ENCODE measurements around the gene SPATS2L.

The SPATS2L gene

DNA sequence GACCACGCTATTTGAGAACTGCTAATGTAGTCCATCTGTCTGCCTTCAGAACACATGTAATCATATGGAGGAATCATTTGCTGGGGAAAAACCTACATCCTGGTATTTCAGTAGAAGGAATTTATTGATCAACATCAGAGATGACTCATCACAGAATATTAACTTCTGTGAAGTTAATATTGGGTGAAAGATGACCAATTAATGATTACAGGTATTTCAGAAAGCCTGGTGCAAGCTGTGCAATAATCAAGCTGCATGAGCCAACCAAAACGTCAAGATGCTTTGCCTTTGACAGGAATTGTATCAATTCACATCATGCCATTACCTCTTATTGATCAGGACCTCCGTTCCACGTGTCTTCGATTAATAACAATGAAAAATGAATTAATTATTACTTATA, 9.4 kb upstream of the SPATS2L start:
- no peak for DNase-seq (ENCODE audit: low read depth)

DNA sequence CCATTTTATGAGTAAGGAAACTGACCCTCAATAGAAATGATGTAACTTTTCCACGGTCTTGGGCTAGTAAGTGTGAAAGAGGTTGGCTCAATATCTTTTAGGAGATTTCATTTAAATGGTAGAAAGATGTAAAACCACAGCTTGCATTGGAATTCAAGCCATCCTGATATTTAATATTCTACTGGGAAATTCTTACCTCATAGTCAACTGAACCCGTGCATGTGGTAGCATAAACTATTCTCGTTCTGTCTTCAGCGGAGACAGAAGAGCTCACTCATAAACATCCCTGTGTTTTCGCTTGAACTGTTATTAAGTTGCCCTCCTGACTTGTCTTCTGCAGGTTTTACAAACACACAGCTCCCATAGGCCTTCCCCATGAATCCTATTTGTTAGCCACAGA, 8.5 kb upstream of the SPATS2L start:
- no peak for DNase-seq (ENCODE audit: low read depth)

DNA sequence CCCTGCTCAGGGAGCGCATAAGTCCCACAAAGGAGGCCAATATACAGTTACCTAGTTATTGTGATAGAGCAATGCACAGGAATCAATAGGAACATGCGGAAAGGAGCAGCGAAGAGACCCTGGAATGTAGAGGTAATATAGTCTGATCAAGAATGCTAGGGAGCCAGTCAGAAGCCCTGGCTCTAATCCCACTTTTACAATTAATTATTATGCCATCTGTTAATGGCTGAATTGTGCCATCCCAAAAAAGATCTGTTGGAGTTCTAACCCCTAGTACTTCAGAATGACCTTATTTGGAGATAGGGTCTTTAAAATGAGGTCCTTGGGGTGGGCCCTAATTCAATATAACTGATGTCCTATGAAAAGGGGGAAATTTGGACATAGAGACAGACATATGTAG, 7.7 kb upstream of the SPATS2L start:
- no peak for DNase-seq (ENCODE audit: low read depth)

DNA sequence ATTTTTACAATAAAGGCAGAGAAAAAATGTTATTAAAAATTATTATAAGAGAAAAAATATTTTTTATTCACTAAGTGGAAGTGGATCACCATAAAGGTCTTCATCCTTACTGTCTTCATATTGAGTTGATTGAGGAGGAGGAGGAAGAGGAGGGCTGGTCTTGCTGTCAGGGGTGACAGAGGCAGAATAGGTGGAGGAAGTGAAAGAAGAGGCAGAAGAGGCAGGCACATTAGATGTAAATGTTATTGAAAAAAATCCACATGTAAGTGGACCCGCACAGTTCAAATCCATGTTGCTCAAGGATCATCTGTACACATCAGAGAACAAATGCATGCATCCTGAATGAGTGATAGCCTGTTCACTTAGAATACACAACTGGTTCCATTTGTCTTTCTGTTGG, 6.4 kb upstream of the SPATS2L start:
- no peak for DNase-seq (ENCODE audit: low read depth)

DNA sequence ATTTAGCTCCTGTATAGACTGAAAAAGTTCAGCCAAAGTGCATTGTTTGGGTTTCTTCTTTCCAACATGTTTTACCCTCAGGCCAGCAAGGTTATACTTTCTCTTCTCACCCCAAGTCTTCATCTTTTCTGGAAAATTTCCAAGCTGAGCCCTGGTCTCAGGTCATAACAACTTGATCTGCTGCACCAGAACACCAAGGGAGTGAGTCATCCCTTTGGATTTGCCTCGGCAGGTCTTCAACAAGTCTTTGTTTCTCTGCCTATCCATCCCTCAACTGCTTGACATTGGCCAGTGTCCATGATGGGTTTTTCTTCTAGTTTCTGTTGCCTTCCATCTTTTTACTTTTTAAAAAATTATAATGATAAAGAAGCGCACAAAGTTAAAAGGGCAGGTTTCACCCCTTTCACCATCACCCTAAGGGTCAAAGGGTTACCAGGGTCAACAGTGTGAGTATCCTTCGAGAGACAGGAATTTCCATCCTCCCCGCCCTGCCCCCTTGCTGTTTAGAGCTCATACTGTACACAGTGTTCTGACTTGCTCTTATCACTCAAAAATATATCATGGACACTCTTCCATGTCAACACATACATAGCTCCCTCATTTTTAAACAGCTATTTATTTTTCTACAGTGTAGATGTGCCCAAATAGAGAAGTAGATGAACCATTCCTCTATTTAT, 5.7 kb upstream of the SPATS2L start:
- no peak for DNase-seq (ENCODE audit: low read depth)

DNA sequence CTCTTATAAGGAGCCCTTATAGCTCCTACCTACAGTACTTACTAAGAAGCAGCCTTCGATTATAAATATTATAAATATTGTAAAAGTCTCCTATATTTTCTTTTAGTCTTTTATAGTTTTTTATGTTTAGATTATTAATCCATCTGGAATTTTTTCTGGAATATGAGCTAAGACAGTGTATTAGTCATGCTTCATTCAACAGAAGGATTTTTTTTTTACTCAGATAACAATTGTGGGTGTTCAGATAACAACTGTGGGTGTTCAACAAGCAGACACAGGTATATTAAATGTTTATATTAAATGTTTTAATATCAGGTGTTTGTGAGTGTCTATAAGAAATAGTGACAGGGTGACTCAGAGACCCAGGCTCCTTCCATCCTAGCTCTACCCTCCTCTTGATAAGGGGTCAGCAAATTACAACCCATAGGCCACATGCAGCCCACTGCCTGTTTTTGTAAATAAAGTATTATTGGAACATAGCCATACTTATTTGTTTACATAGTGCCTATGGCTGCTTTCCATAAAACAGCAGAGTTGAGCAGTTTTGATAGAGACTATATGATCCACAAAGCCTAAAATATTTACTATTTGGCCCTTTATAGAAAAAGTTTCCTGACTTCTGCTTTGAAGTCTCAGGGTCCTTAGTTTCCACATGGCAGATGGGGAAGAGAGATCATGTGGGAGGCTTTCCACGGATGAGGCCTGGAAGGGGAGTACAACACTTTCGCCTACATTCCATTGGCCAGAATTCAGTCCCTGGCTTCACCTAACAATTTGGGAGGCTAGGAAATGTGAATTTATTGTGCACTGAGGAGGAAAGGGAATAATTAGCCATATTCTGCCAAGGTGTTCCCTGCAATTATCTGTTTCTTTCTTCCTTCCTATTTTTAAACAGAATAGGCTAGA, 4.3 kb upstream of the SPATS2L start:
- no peak for DNase-seq (ENCODE audit: low read depth)

DNA sequence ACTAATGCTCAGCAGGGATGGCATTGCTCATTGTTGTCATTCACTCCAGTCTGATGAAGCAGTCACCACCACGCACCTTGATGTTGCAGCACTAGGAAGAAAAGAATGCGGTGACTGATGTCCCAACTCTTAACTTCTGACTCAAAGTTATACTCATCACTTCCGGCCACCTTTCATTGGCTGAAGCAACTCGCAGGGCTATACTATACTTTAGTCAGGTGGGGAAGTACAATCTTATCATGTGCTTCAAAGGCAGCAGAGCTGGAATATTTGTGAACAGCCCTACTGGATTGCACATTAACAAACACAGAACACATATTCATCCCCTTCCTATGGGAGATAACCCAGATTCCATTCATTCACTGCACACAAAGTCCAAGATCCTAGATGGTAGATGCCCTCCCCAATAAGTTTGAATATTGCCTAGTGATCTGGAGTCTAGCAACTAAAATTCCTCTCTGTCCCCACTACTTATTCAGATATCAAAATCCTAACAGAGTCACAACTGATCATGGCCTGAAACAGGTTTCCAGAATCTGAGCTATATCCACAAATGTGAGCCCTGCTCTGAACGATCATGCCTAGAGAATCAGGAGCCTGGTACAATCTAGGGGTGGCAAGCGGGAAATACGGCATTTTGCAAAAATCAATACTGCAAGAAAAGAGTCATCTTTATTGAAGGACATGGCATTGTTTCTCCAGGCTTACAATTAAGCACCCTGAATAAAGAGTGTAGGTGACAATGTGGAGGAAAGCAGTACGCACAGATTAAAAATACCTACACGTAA, 3.4 kb upstream of the SPATS2L start:
- DNase-seq (ENCODE audit: low read depth): no peak

DNA sequence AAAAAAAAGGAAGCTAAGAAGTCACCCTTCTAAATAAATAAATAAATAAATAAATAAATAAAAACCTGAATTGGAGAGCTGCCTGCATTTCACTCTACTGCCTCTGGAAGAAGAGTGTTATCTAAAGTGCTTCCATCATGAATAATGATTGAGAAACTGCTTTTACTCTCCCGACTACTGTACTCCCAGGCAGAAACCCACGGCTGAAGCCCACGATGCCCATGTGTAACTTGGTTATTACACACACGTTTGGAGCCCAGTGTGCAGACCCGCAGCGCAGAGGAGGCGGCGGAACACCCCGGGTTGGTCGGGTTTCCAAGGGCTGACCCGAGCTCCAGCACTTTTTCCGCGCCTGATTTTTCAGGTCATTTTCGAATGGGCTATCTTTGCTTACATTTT, 697 bp upstream of the SPATS2L start:
- DNase-seq (ENCODE audit: low read depth): no peak

DNA sequence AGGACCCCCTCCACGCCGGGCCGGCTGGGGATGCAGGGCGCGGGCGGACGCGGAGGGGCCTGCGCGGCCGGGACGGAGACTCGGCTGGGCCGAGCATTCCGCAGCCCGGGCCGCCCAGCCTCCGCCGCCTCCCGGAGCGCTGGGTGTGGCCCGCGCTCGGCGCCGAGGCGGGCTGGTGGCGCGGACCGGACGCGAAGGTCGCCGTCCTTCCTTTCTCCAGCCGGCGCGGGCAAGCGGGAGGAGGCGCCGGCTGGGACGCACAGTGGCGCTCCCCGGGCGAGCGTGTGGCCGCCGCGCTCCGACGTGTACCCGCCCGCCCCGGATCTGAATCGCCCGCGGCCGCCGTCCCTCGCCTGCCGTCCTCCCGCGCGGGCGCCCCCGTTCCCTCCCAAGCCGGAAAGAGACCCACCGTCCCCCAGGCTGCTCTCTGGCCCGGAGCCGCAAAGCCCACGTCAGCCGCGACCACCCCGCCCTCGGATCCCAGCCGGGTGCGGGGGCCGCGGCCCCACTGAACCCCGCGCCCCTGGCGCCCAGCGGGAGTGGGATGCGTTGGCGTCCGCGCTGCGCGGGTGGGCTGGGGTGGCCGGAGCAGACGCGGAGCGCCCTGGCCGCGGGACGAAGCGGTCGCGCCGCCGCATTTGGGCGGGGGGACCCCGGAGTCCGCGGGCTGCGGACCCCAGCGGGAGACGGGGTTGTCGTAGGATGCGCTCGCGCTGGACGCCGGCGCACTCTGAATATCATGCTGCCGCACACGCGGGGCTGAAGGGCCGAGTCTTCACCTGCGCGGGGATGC, 634 bp downstream of the SPATS2L start:
- no peak for DNase-seq (ENCODE audit: low read depth)

DNA sequence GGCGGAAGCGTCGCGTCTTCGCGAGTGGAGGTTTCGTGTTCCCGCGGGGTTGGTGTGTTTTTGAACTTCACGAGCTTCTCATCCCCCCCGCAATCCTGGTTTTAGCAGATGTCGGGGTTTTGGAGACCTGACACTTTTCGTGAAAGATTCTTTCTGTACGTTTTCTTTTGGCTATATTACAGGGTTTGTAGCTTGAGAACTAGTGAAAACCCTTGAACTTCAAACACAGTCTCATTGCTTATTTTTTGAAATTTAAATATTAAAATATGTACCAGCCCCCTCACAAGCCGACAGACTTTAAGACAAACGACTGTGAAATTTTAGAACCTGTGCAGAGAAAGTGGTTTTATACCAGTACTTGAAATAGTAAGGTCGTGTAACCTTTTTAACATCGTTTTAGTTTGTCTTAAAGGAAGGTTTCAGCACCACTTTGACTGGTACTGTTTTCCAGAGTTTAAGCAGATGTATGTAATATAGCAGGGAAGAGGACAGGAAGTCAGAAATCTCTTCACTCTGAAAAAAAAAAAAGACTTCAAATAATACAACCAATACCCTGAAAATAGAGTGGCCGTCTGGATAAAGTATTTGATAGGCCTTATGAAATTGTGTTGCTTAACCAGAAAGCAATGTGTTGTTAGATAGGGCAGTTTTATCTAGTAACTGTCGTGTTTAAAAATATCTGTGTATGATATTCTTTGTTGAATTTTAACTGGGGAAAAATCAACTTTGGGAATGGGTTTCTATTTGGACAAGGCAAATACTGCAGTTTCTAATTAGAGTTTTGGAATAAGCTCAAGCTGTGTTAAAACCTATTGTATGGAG, 1.4 kb downstream of the SPATS2L start:
- DNase-seq (ENCODE audit: low read depth): no peak

DNA sequence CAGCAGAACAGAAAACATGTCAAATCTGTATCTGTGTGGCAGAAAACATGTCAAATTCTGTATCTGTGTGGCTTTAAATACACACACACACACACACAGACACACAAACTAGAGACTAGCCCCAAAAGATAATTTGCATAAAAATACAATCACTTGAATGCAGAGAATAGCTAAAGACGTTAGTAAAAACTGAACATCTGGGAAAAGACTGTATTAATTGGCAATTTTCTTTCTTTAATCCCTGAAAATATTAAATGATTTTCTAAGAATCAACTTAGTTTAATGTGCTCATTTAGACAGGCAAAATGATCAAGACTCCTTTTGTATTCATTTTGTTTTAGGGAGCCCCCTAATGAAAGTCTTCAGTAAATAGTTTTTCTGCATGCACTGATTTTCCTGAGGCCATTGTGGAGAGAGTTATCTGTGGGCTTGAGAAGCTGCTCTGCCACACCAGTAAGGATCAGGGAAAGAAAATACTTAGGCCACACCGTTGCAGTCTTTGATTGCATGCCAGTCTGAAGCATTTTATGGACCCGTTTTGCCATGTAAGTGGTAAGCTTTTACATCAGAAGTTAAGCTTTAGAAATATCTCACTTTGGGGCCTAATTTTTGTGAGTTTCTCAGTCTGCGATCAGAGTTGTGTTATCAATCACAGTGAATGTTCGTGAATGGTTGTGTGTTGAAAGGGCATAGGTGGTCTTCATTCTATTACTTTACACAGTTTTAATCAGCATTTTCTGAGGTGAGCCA, 2.2 kb downstream of the SPATS2L start:
- DNase-seq (ENCODE audit: low read depth): no peak

DNA sequence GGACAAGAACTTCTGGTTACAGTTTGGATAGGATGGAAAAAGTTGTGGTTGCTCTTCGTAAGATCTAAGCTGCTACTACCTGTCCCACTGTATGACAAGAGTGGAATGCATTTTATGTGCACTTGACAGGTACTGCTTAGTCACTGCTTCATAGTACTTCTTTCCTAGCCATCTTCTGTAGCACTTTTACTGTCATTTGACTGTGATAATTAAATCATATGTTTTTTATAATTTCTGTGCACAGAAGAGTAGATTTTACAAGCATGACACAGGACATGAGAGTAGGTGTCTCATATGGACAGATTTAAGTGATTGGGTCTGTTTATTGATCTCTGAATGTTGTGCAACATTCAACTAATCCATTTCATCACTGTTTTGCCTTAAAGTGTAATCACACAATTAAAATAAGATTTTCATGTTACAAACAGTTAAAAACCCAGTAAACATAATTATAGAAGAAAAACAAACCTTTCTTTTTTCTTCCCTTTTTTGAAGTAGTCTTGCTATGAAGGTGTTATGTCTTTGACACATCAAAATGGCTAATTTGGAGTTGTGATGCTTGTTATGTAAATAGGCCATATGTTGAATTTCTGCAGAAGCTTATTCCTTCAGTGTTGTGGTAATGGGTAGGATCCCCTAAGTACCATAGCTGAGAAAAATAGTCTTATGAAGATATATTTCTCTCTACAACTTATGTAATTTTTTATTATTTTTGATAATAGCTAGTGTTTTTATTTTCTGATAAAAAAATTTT, 3.0 kb downstream of the SPATS2L start:
- no peak for DNase-seq (ENCODE audit: low read depth)

DNA sequence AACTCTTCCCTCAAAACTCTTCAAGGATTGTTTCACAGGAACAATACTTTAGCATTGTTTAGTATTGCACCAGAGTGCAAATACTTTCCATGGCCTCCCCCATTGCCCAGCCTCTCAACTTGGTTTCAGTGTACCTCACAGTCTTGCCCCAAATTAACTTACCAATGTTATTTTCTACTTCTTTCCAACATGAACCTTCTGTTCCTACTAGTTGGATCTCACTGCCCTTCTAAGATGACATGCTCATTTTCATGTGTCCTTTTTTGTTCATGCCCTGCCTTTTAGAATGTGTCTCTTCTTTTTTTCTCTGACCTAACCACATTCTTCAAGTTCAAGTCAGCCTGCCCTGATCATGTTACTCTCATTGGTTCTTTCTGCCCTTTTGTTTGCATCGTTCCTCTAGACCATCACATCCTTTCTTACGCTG, 4.1 kb downstream of the SPATS2L start:
- no peak for DNase-seq (ENCODE audit: low read depth)

DNA sequence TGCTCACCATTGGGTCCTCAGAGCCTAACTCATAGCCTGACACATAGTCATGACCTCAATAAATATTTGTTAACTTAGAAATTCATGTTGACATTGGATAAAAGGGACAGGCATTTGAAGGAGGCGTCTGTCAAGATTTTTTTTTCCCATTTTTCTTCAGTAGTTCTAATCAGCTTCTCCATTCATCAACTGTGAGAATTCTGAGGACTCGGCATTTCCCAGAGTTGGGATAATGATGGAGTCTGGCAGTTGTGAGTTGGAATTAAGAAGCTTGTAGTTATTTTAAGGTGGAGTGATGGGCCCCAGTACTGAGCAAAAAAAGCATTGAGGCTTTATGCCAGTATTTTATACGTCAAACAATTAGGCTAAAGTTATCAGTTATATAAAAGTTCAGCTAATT, 4.6 kb downstream of the SPATS2L start:
- DNase-seq (ENCODE audit: low read depth): no peak

DNA sequence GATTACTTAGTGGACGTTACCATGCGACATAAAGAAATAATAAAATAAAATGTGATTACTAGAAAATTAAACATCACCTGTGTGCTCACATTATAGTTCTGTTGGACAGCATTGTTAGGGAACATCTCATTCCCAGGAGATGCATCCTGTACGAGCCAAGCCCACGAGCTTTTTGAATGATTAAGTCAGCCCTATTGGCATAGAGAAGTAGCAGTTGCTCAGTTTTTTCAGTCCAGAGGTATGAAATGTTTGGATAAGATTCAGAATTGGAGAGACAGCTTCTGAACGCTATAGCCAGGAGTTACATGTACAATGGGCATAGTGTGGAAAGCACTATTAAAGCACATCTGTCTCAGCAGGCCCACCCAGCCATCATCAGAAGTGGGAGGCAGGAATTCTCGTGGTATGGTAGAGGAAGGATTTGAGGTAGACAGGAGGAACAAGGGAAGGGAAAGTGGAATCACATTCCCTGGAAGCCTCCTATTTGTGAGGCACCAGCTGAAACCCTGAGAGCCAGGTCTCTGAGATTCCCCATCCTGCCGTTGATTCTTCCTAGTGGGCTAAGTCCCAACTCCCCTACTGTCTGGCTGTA, 8.6 kb downstream of the SPATS2L start:
- DNase-seq (ENCODE audit: low read depth): no peak

DNA sequence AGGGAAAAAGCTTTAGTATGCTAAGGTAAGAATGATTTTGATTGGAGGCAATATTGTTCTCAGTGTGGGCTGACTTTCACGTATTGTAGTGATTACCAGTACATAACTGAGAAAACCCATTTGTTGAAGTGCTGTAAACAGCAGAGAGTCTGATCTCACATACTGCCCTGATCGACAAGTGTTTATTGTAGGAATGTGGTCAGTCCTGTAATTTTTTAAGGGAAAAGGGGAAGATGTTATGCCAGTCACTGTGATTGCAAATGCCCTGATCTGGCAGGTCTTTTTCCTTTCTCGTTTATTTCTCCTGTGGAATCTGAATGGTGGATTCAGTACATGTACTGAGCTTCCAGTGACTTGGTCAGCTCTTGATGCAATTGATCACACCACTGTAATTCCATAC, 11.5 kb downstream of the SPATS2L start:
- no peak for DNase-seq (ENCODE audit: low read depth)

DNA sequence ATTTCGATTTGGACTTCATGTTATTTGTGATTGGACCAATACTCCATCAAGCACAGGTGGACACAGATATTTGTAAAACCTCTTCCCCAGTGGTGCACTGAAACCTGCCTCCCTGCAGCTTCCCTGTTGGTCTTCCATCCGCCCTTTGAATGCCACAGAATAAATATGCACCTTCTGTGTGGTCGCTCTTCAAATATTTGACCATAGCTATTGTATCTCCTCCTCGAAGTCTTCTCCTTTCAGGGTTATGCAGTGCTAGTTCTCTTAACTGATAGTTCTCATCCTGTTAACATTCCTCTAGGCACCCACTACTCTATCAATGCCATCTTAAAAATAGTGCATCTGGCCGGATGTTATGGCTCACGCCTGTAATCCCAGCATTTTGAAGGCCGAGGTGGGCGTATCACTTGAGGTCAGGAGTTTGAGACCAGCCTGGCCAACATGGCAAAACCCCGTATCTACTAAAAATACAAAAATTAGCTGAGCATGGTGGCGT, 12.5 kb downstream of the SPATS2L start:
- no peak for DNase-seq (ENCODE audit: low read depth)

DNA sequence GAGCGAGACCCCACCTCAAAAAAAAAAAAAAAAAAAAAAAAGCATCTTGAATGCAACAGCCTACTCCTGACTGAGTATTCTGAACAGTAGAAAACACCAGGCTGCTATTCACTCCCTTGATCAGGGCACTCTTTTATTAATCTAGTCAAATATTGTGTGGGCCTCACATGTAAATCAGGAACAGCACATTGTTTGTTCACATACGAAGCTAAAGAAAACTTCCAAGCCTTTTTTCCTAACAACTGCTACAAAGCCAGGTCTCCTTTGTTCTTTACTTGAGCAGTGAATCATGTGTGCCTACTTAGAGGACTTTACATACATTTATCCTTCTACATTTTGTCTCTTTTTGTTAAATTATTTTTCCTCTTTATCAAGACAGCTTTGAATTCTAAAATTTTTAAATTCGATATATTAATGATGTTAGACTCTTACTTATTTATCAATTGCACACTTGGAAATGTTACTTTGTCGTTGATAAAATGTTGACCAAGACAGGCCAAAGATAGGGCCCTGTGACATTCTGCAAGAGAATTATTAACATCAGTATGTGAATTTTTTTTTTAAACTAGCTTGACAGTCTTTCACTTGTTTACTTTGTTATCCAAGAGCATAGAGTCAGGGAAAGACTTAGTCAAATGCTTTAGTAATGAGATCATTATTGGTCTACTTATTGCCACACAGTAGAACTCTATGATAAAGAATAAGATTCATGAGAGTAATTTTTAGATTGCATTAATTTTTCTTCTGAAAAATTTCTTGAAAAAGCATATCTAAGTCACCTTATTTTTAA, 13.2 kb downstream of the SPATS2L start:
- no peak for DNase-seq (ENCODE audit: low read depth)
